Activated gamma-delta T cell (primary cell): ENCODE measurements around the gene VMP1.
"Not testable (repeated sequence)": the region's sequence is repeated elsewhere in the genome, so short reads cannot be mapped to it uniquely, and the experiment has no call there.

ENCODE experiments used
- DNase-seq: peaks from one replicate; lab custom pipeline; 2025; lab: John Stamatoyannopoulos, UW

VMP1 gene

GRCh38 chr17:59811209-59811608 lies 103.8 kb downstream of the VMP1 start:
- no peak for DNase-seq

DNA sequence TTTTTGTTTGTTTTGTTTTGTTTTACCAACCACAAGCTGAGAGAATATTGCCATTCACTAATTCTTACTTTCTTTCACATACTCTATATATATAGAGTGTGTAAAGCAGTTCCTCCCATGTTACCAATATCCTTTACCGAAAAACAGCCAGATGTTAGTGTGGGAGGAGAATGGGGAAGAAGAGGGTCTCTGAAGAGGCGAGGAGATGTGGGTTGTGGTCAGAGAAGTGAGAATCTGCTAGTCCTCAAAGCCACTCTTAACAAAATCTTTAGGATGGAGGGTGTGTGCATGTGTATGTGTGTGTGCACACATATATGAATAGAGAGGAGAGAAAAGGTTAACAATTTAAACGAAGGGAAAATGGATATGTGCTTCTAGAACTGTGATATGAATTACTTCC lies 104.7 kb downstream of the VMP1 start:
- DNase-seq, result no peak

DNA sequence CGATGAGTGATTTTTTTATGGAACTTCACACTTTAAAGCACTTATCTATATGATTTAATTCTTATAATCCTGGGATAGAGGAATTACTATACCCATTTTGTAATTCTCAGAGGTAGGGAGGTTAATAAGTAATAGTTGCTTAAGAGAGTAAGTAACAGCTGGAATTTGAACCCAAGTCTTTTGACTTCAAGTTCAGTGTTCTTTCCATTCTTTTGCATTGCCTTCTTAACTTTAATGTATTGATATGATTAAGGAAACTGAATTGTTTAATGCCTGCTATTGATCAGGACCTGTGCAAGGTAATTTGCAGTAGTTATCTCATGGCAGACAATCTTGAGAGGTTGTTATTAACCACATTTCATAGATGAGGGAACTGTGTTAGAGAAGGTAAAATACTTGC lies 106.8 kb downstream of the VMP1 start:
- no peak for DNase-seq

DNA sequence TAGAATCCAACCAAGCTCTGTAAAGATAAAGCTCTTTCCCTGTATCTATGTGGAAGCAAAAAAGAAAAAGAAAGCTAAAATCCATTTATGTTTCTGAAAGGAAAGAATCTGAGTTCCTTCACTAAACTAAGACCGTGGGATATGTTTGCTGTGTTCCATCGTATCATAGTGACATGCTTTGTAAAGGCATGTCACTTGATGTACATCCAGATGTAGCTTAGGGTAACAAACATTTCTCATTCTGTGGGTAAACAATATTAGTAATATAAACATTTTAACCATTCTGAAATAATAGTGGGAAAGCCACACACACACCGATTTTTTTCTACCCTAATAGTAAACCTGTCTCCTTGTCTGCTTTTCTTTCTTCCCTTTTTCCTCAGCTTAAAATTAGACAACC lies 107.2 kb downstream of the VMP1 start:
- no peak for DNase-seq

GRCh38 chr17:59815965-59816364 lies 108.5 kb downstream of the VMP1 start:
- DNase-seq, result no peak

DNA sequence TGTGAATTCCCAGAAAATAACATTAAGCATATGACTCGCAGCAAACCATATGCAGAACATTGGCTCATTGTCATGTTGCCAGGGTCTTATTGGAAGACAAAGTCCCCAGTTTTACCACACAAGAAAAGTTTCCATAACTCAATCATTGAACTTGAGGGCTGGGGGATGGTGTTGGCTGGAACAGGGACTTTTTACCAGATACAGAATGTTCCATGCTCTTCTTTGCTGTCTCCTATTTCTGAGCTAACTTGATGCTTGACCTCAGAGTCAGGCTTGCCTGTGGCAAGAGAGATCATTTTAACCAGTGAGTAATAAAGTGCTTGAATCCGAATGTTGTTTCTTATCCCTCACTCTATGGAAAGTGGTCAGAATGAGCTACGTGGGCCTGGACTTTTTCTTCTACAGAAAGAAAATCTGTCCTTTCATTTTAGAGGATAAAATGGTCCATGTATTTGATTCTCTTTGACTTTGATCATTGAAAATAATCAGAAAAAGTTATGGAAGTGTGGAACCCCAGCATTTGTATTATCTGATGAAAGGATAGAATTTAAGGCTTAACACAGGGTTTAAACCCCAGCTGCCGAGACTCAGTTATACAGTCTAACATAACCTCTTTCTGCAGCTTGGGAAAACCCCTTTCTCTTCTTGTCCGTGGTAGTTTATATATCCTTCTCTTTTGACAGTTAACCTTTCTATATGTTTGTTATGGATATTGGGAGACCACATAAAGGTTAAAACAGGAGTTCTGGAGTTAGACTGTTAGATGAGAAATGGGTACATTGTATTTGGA lies 118.3 kb downstream of the VMP1 start:
- no peak for DNase-seq

DNA sequence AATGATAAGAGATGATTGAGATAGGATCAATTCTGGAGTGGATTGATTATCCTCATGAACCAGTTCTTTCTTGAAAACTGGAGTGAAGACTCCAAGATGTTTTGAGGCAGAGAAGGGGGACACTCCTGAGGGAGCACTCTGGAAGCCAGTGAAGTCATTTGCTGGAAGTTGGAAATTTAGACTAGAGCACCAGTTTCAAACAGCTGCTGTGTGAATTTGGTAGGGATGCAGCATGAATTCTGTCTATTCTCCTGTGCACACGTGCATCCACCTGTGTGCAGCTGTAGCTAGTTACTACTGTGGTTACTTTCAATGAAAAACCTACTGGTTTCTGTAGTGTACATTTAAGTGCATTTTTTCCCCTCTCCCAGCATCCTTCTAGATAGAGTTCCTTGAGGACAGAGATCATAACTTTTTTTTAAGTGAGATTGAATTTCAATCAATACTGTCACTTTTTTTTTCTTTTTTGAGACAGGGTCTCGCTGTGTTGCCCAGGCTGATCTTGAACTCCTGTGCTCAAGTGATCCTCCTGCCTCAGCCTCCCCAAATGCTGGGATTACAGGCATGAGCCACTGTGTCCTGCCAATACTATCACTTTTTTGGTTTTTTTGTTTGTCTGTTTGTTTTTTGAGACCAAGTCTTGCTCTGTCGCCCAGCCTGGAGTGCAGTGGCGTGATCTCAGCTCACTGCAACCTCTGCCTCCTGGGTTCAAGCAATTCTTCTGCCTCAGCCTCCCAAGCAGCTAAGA lies 119.4 kb downstream of the VMP1 start:
- no peak for DNase-seq

- DNase-seq, result no peak
These were observed 120.4 kb downstream of the VMP1 start for GRCh38 chr17:59827721-59828477.

GRCh38 chr17:59828478-59828760 lies 121.0 kb downstream of the VMP1 start:
- no peak for DNase-seq

- not testable (repeated sequence) for DNase-seq
These were observed 121.4 kb downstream of the VMP1 start for GRCh38 chr17:59828819-59829216.

DNA sequence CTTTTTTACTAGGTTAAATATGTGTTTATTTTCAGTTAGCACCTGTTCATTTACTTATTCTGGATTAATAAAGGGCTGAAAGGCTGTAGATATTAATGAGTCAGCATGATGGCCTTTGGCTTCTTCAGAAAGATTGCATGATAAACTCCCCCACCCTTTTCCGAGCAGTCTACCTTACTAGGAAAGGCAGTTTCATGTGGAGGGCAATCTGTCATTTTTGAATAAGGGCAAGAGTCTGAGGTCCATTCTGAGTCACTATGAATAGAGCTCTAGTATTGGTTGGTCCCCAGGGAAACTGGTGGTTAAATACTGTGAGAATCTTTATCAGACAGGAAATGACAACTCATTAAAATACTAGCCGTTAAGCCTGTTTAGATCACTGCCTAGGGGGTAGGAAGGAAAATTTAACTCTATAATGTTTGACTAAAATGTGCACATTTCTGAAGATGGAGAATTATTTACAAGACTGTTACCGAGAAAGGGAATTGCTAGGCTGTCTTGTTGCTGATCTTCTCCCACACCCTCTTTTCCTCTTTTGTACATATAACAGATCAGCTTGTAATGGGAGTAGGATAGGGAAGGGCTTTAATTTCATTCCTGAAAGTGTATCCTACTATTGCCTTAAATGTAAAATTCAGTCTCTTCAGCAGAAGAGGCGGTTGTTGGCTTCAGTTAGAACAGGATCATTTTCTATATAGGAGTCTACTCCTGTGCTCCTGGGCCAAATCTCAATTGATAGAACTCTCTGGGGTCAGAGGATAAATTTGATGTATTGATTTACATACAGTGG lies 122.0 kb downstream of the VMP1 start:
- no peak for DNase-seq

GRCh38 chr17:59830007-59830630 lies 122.7 kb downstream of the VMP1 start:
- DNase-seq, result no peak

DNA sequence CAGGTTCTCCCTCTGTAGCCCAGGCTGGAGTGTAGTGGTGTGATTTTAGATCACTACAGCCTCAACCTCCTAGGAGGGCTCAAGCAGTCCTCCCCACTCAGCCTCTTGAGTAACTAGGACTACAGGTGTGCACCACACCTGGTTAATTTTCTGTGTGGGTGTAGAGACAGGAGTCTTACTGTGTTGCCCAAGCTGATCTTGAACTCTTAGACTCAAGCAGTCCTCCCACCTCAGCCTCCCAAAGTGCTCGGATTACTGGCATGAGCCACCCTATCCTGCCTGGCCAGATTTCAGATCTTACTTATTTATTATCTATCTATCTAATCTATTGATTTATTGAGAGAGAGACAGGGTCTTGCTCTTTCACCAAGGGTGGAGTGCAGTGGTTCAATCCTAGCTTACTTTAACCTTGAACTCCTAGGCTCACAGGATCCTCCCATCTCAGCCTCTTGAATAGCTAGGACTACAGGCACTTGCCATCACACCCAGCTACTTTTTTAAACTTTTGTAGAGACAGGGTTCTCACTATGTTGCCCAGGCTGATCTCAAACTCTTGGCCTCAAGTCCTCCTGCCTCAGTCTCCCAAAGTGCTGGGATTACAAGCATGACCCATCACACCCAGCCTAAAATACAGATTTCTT lies 123.5 kb downstream of the VMP1 start:
- DNase-seq, result no peak

DNA sequence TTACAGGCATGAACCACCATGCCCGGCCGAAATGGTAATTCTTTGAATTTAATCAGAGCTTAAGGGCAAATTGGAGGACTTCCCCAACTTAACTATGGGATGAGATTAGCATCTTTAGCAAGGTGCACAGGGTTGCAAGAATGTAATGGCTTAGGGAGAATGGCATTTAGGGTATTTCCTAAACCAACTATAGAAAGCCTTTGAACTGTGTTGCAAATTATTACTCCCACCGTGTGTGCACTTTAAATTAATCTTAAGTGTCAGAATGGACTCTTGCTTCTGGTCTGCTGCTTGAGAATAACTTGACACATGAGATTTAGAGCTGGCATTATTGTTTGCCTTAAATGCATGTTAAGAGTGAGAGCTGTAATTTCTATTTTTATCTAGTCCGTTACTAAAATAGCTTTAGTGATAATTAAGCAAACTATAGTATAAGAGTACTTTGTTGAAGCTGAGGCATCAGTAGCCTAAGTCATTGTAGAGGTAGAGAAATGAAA lies 125.5 kb downstream of the VMP1 start:
- DNase-seq, result no peak

DNA sequence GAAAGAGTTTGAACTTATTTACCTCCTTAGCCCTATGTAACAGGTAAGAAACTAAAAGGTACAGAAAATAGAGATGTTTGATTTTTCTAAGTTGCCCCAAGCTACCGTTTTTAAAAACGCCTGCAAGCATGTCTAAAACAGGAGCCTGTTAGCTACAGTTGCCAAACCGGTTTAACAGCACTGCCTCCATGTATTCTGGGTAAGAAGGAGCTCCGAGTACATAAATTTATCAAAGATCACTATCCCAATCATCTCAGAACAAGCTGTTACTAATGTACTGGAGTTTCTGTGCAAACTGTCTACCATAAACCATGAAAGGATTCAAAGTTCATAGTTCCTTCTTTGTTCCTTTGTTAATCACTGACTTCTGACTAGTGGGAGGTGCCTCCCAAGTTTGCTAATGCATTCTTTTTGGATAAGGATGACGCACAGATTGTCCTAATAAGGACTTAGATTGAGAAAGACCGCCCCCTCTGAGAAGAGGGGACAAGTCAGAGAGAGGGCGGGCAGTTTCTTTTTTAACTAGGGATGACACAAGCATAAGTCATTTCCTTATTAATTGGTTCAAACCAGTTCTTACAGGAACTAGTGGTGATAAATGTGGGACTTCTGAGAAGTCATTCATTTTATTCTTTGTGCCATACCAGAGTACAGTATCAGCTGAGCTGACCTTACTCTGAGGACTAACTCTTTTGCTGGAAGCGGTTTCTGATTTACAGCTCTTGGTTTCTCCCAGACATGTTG lies 130.0 kb downstream of the VMP1 start:
- DNase-seq, result no peak

- no peak for DNase-seq
These were observed 130.8 kb downstream of the VMP1 start for GRCh38 chr17:59838052-59838916.

GRCh38 chr17:59839651-59840328 lies 132.3 kb downstream of the VMP1 start:
- no peak for DNase-seq

- DNase-seq, result no peak
These were observed 133.1 kb downstream of the VMP1 start for GRCh38 chr17:59840329-59841090.
